ENCODE measurements around the gene GRB10. TPM values are rescaled to one million over a fixed set of nuclear protein-coding genes. Genes with fewer than 3 reads are reported as not detected.

GRB10 gene
- total and polyA plus RNA-seq, 4 donors: 10.7 to 53.1 (median 17.5) TPM

GRCh38 chr7:50676079-50676478 is 106.6 kb downstream of the GRB10 start:
- peaks cover 0 to 27% (median 11%) of the 10 kb centered on the region in 4 donors for H3K36me3 ChIP-seq (ENCODE audit: control insufficient read depth in 4 of 4, insufficient read depth in 3 of 4, low read depth in 1 of 4, low read length in 3 of 4)
- WGBS: 51% methylated on average over 5 of the region's 5 CpGs
- H3K4me1 ChIP-seq (ENCODE audit: control insufficient read depth in 4 of 4, insufficient read depth in 4 of 4, low read length in 3 of 4): peaks cover 13 to 50% (median 48%) of the 10 kb centered on the region in 4 donors
- no peaks in the 10 kb centered on the region for H3K27me3 ChIP-seq (ENCODE audit: control insufficient read depth in 4 of 4, insufficient read depth in 4 of 4, low read length in 3 of 4)
- no peak overlapping the region for H3K4me3 ChIP-seq (ENCODE audit: low read depth in 1 of 3, low read length in 3 of 3)
- no peaks in the 10 kb centered on the region for H3K9me3 ChIP-seq (ENCODE audit: control insufficient read depth in 4 of 4, low read length in 3 of 4)
- DNase-seq (ENCODE audit: low spot score): no peak
- H3K9ac ChIP-seq (ENCODE audit: low read depth in 1 of 2, low read length in 2 of 2): no peak overlapping the region
- H3K27ac ChIP-seq (ENCODE audit: low read depth in 1 of 2, low read length in 2 of 2): peak overlapping the region; percentile 80 to 91
- TF ChIP-seq HNF4G (IDR thresholded peaks at IDR 0.05) (no peak), CTCF (IDR thresholded peaks at IDR 0.05; ENCODE audit: low read depth, low read length, missing input control) (no peak), ZBTB33 (IDR thresholded peaks at IDR 0.05) (no peak), MAX (IDR thresholded peaks at IDR 0.05) (no peak), TAF1 (conservative IDR thresholded peaks at IDR 0.05) (no peak), REST (IDR thresholded peaks at IDR 0.05) (no peak), EGR1 (IDR thresholded peaks at IDR 0.05; ENCODE audit: low read depth in 2 of 2) (no peak), NR2F2 (IDR thresholded peaks at IDR 0.05) (no peak), HNF4A (conservative IDR thresholded peaks at IDR 0.05) (no peak), FOXA1 (IDR thresholded peaks at IDR 0.05) (no peak), JUND (IDR thresholded peaks at IDR 0.05) (no peak)

- WGBS: 89% methylated on average over 11 of the region's 11 CpGs
Observed at GRCh38 chr7:50674896-50675835, 107.5 kb downstream of the GRB10 start.

More at GRCh38 chr7:50674896-50675835, 107.5 kb downstream of the GRB10 start:
- TF ChIP-seq RAD21 (IDR thresholded peaks at IDR 0.05) (no peak), FOXA1 (IDR thresholded peaks at IDR 0.05) (no peak)
- DNase-seq (ENCODE audit: low spot score): no peak
- no peak overlapping the region for H3K27ac ChIP-seq (ENCODE audit: low read depth in 1 of 2, low read length in 2 of 2)
- H3K4me1 ChIP-seq (ENCODE audit: control insufficient read depth in 4 of 4, insufficient read depth in 4 of 4, low read length in 3 of 4): peaks cover 12 to 44% (median 39%) of the 10 kb centered on the region in 4 donors
- H3K27me3 ChIP-seq (ENCODE audit: control insufficient read depth in 4 of 4, insufficient read depth in 4 of 4, low read length in 3 of 4): no peaks in the 10 kb centered on the region
- H3K9me3 ChIP-seq (ENCODE audit: control insufficient read depth in 4 of 4, low read length in 3 of 4): no peaks in the 10 kb centered on the region
- no peak overlapping the region for H3K9ac ChIP-seq (ENCODE audit: low read depth in 1 of 2, low read length in 2 of 2)
- peaks cover 0 to 27% (median 11%) of the 10 kb centered on the region in 4 donors for H3K36me3 ChIP-seq (ENCODE audit: control insufficient read depth in 4 of 4, insufficient read depth in 3 of 4, low read depth in 1 of 4, low read length in 3 of 4)
- H3K4me3 ChIP-seq (ENCODE audit: low read depth in 1 of 3, low read length in 3 of 3): no peak overlapping the region
